GM12878 (cell line): ENCODE data around the gene LIPA. TPM values are rescaled to one million over a fixed set of nuclear protein-coding genes. Genes with fewer than 3 reads are reported as not detected.

Experiments used
- ATAC-seq: fragments of 200-7000 bp; cut with Tn5 transposase; 3 replicates; pipeline ENCODE4 v1.9.1; 2020; ENCODE audit warnings: mild to moderate bottlenecking, moderate library complexity
- BruUV-seq: library from RNA; stranded (reverse); fragments of 400-500 nt; replicated peaks from 2 replicates; lab custom pipeline; 2021; lab: Mats Ljungman, UMichigan
- CTCF ChIA-PET: fragments of 300-600 bp; sonication (Branson Sonifier 250); formaldehyde crosslinking; extraction: SDS; loops from one replicate; lab custom pipeline; 2021; ENCODE audit warnings: inconsistent platforms; lab: Yijun Ruan, JAX
- POLR2A ChIA-PET: fragments of 350-600 bp; formaldehyde crosslinking; extraction: SDS; loops from one replicate; lab custom pipeline; 2021; ENCODE audit warnings: inconsistent platforms; lab: Charles Lee
- RAD21 ChIA-PET: fragments of 300-600 bp; sonication (Branson Sonifier 250); formaldehyde crosslinking; loops from one replicate; lab custom pipeline; 2023; ENCODE audit warnings: antibody characterized with exemption; ENCODE audit not compliant: unreplicated experiment; lab: Charles Lee
- SMC1A ChIA-PET: fragments of 300-600 bp; sonication (Branson Sonifier 250); formaldehyde crosslinking; loops from one replicate; lab custom pipeline; 2023; ENCODE audit not compliant: unreplicated experiment, uncharacterized antibody; lab: Charles Lee
- DNase-seq: peaks from one replicate; pipeline ENCODE4 v3.0.0-alpha.2; 2011; ENCODE audit warnings: low read depth, low spot score
- FAIRE-seq: peaks from 3 replicates; lab custom pipeline; 2011; peaks lifted over from hg19 to GRCh38; lab: Jason Lieb, UNC
- H2AFZ ChIP-seq: 2 replicates; pipeline ENCODE4 v1.6.0; 2011; ENCODE audit warnings: low read depth, low read length, control low read depth; ENCODE audit not compliant: control insufficient read depth
- H3K27ac ChIP-seq: 2 replicates; pipeline ENCODE4 v1.5.1; 2011; ENCODE audit warnings: control low read depth; ENCODE audit not compliant: control insufficient read depth, insufficient read depth
- H3K27me3 ChIP-seq, 2 experiments: replicated peaks in 1 of 2; 2 replicates each; pipeline versions ENCODE4 v1.6.0 to v1.6.1; 2011; ENCODE audit warnings: low read length in 1 of 2; ENCODE audit not compliant: control insufficient read depth in 2 of 2, insufficient read depth in 2 of 2
- H3K36me3 ChIP-seq, 2 experiments: 2 replicates each; pipeline ENCODE4 v1.5.1; 2011; ENCODE audit warnings: low read length in 1 of 2; ENCODE audit not compliant: control insufficient read depth in 2 of 2, insufficient read depth in 2 of 2
- H3K4me1 ChIP-seq: 2 replicates; pipeline ENCODE4 v1.6.1; 2011; ENCODE audit warnings: mild to moderate bottlenecking, low read length, moderate library complexity, mixed read lengths; ENCODE audit not compliant: control insufficient read depth, insufficient read depth
- H3K4me2 ChIP-seq: 2 replicates; pipeline ENCODE4 v1.6.0; 2011; ENCODE audit warnings: control low read depth; ENCODE audit not compliant: control insufficient read depth, insufficient read depth
- H3K4me3 ChIP-seq: fragments of 200-600 bp; sonication (generic); 2 replicates; pipeline ENCODE4 v1.5.1; 2016
- H3K79me2 ChIP-seq: 2 replicates; pipeline ENCODE4 v1.6.0; 2011; ENCODE audit warnings: low read length; ENCODE audit not compliant: control insufficient read depth, insufficient read depth
- H3K9ac ChIP-seq: 2 replicates; pipeline ENCODE4 v1.8.0; 2011; ENCODE audit warnings: low read length, control low read depth, mixed read lengths; ENCODE audit not compliant: control insufficient read depth, insufficient read depth
- H3K9me3 ChIP-seq: replicated peaks from 3 replicates; pipeline ENCODE4 v1.5.1; 2011; ENCODE audit warnings: mild to moderate bottlenecking, low read length; ENCODE audit not compliant: control insufficient read depth, insufficient read depth
- H4K20me1 ChIP-seq: 2 replicates; pipeline ENCODE4 v1.6.0; 2011; ENCODE audit not compliant: control insufficient read depth, insufficient read depth
- BACH1 ChIP-seq: fragments of 450-650 bp; IDR thresholded peaks from 2 replicates; pipeline ENCODE4 v1.6.1; 2017; ENCODE audit warnings: mild to moderate bottlenecking, borderline replicate concordance
- BMI1 ChIP-seq: fragments of 450-650 bp; IDR thresholded peaks from 2 replicates; pipeline ENCODE4 v1.6.1; 2016; ENCODE audit warnings: mild to moderate bottlenecking, moderate library complexity, borderline replicate concordance
- BRCA1 ChIP-seq: IDR thresholded peaks from 2 replicates; pipeline ENCODE4 v1.6.1; 2011; ENCODE audit warnings: low read depth, low read length, improper control_type of control experiment
- CEBPB ChIP-seq, 2 experiments: fragments of 150-350 bp in 1 of 2; IDR thresholded peaks; 2 replicates each; pipeline ENCODE4 v1.6.1; 2012 to 2014; ENCODE audit warnings: low read depth in 2 of 2, low read length in 2 of 2, borderline replicate concordance in 1 of 2, inconsistent platforms in 1 of 2
- HDAC6 ChIP-seq: fragments of 200-600 bp; sonication (generic); IDR thresholded peaks from one replicate; pipeline ENCODE4 v1.8.0; 2017; ENCODE audit warnings: antibody characterized with exemption; ENCODE audit not compliant: unreplicated experiment
- KAT2A ChIP-seq: conservative IDR thresholded peaks from 2 replicates; pipeline ENCODE4 v1.6.1; 2011; ENCODE audit warnings: low read depth, low read length; ENCODE audit not compliant: control insufficient read depth
- MTA2 ChIP-seq: fragments of 450-650 bp; IDR thresholded peaks from 2 replicates; pipeline ENCODE4 v1.6.1; 2016; ENCODE audit warnings: low read depth, mild to moderate bottlenecking, moderate library complexity
- RBBP5 ChIP-seq: fragments of 200-600 bp; sonication (generic); conservative IDR thresholded peaks from 2 replicates; pipeline ENCODE4 v1.6.1; 2016
- SPI1 ChIP-seq: IDR thresholded peaks from 2 replicates; pipeline ENCODE4 v1.6.1; 2011; ENCODE audit warnings: low read depth, mild to moderate bottlenecking, low read length, moderate library complexity, borderline replicate concordance; ENCODE audit not compliant: insufficient read depth
- SUZ12 ChIP-seq: fragments of 200-600 bp; sonication (generic); IDR thresholded peaks from one replicate; pipeline ENCODE4 v1.6.1; 2018; ENCODE audit warnings: antibody characterized with exemption, mild to moderate bottlenecking; ENCODE audit not compliant: unreplicated experiment
- WGBS: methylation state at CpG from one replicate; pipeline ENCODE4 v1.1.6; 2016; ENCODE audit warnings: low lambda C conversion rate; ENCODE audit not compliant: insufficient replicate concordance, insufficient coverage; ENCODE audit errors: missing lambda C conversion rate; 5-methylcytosine and 5-hydroxymethylcytosine counted together
- in situ Hi-C: fragments of 300-500 bp; cut with MboI; formaldehyde crosslinking; loops from 9 replicates; pipeline ENCODE4 v1.14.3; 2018; ENCODE audit warnings: mixed read lengths
- intact Hi-C: fragments of 100-400 bp; cut with micrococcal nuclease; formaldehyde crosslinking; loops from one replicate; pipeline ENCODE4 v1.14.2; 2022; ENCODE audit not compliant: unreplicated experiment
- polyA plus RNA-seq, 11 experiments: library from polyadenylated mRNA; depleted of rRNA in 4 of 11; unstranded in 6 of 11; stranded (reverse) in 5 of 11; fragments of >200 nt; fragmentation: Nextera tagmentation in 4 of 11; fragmentation: Illumina TruSeq in 1 of 11; extraction: Ambion mirVana in 4 of 11; extraction: Trizol in 1 of 11; gene quantifications; 1 replicate in 1 of 11; 2 replicates in 10 of 11; pipeline versions ENCODE4 v1.2.1 to v1.2.3, GENCODE V29; 2011 to 2016; ENCODE audit warnings: inconsistent platforms in 2 of 11, missing spikeins in 2 of 11, low read depth in 1 of 11
- total RNA-seq, 4 experiments: library from RNA; depleted of rRNA in 3 of 4; stranded (reverse); fragments of >200 nt in 3 of 4; fragmentation: Illumina TruSeq in 1 of 4; extraction: Trizol in 1 of 4; gene quantifications; 2 replicates each; pipeline versions ENCODE4 v1.2.1 to v1.2.3, GENCODE V29; 2013 to 2021
- TF ChIP-seq, protein P1 (sequence below): fragments of 450-650 bp; IDR thresholded peaks from 2 replicates; pipeline ENCODE4 v1.6.1; 2017; ENCODE audit warnings: low read depth, mild to moderate bottlenecking, moderate library complexity
- TF ChIP-seq, protein P2 (sequence below): fragments of 450-650 bp; IDR thresholded peaks from 2 replicates; pipeline ENCODE4 v1.6.1; 2016; ENCODE audit warnings: mild to moderate bottlenecking, moderate library complexity, borderline replicate concordance

Gene LIPA
- total and polyA plus RNA-seq, 10 of the 15 experiments (the other 5 are each of a cell fraction or from before 2014, with no cell fraction given): 31.1 to 50.3 (median 39.5) TPM

DNA sequence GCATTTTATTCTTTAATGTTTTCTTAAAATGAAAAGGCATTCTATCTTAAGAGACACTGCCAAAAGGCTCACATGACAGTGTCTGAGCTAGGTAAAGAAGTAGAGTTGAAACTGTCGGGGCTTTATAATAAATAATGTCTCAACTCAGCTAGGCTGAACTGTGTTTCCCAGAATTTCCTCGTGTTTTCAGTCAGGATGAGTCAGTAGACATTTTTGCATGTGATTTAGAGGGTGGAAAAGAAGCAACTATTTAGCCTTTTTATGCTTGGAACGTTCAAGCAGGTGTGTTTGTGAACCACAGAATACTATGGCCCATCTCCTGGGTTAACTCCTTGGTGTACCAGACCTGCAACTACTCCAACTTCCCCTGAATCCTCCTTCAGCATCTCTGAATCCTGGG is 23.4 kb upstream of the LIPA start (continued):
- TF ChIP-seq, protein P1, sequence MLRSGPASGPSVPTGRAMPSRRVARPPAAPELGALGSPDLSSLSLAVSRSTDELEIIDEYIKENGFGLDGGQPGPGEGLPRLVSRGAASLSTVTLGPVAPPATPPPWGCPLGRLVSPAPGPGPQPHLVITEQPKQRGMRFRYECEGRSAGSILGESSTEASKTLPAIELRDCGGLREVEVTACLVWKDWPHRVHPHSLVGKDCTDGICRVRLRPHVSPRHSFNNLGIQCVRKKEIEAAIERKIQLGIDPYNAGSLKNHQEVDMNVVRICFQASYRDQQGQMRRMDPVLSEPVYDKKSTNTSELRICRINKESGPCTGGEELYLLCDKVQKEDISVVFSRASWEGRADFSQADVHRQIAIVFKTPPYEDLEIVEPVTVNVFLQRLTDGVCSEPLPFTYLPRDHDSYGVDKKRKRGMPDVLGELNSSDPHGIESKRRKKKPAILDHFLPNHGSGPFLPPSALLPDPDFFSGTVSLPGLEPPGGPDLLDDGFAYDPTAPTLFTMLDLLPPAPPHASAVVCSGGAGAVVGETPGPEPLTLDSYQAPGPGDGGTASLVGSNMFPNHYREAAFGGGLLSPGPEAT: no peak
- no peak for TF ChIP-seq BACH1
- no peak for TF ChIP-seq SUZ12
- no peak for TF ChIP-seq RBBP5
- TF ChIP-seq MTA2: no peak

DNA sequence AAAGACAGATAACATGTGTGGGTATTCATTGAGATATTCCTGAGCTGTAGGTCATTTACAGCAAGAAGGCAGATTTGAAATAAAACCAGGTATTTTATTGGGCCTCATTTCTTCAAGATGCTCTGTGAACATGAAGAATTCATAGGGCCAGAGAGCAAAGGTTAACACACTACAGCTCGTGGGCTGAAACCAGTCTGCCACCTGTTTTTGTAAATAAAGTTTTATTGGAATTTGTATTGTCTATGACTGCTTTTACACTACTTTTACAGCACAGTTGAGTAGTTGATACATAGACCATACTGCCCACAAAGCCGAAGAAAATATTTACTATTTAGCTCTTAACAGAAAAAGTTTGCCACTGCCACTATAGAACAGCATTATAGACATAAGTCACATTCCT is 22.1 kb upstream of the LIPA start:
- H3K79me2 ChIP-seq: no peaks in the 10 kb centered on the region
- 53% methylated on average over 2 of the region's 2 CpGs for WGBS
- H3K27ac ChIP-seq: no peak overlapping the region
- ChIA-PET CTCF (interaction anchor here (1.0 to 2.6 kb wide), 4 partner anchors 11 to 289 kb away, joined by 3 to 11 read pairs (median 3); no protein-coding TSS in a partner anchor), RAD21 (interaction anchor here (1.5 kb wide), 1 partner anchor 96 kb away, joined by 6 read pairs; no protein-coding TSS in a partner anchor), SMC1A (interaction anchor here (0.6 to 2.0 kb wide), 7 partner anchors 8 to 96 kb away, joined by 3 to 7 read pairs (median 3); no protein-coding TSS in a partner anchor), POLR2A (no interaction called here)
- no peak overlapping the region for H2AFZ ChIP-seq
- H3K9ac ChIP-seq: no peak overlapping the region
- no peak overlapping the region for H3K4me3 ChIP-seq
- no peaks in the 10 kb centered on the region for H3K9me3 ChIP-seq
- no peaks in the 10 kb centered on the region for H4K20me1 ChIP-seq
- no peak for FAIRE-seq
- no peak for DNase-seq
- H3K4me2 ChIP-seq: no peak overlapping the region
- H3K27me3 ChIP-seq: no peaks in the 10 kb centered on the region
- no TSS peak for BruUV-seq
- H3K36me3 ChIP-seq: no peaks in the 10 kb centered on the region
- in situ Hi-C loops (no loop called here), intact Hi-C loops (no loop called here)
- no peak for TF ChIP-seq BRCA1
- no peak for TF ChIP-seq SPI1
- no peak for TF ChIP-seq KAT2A
- no peak for TF ChIP-seq BMI1
- no peak for TF ChIP-seq HDAC6
- no peak for TF ChIP-seq CEBPB (IDR thresholded peaks at IDR 0.05; ENCODE audit: borderline replicate concordance in 1 of 2, low read depth in 2 of 2, low read length in 2 of 2)
- TF ChIP-seq, protein P2, sequence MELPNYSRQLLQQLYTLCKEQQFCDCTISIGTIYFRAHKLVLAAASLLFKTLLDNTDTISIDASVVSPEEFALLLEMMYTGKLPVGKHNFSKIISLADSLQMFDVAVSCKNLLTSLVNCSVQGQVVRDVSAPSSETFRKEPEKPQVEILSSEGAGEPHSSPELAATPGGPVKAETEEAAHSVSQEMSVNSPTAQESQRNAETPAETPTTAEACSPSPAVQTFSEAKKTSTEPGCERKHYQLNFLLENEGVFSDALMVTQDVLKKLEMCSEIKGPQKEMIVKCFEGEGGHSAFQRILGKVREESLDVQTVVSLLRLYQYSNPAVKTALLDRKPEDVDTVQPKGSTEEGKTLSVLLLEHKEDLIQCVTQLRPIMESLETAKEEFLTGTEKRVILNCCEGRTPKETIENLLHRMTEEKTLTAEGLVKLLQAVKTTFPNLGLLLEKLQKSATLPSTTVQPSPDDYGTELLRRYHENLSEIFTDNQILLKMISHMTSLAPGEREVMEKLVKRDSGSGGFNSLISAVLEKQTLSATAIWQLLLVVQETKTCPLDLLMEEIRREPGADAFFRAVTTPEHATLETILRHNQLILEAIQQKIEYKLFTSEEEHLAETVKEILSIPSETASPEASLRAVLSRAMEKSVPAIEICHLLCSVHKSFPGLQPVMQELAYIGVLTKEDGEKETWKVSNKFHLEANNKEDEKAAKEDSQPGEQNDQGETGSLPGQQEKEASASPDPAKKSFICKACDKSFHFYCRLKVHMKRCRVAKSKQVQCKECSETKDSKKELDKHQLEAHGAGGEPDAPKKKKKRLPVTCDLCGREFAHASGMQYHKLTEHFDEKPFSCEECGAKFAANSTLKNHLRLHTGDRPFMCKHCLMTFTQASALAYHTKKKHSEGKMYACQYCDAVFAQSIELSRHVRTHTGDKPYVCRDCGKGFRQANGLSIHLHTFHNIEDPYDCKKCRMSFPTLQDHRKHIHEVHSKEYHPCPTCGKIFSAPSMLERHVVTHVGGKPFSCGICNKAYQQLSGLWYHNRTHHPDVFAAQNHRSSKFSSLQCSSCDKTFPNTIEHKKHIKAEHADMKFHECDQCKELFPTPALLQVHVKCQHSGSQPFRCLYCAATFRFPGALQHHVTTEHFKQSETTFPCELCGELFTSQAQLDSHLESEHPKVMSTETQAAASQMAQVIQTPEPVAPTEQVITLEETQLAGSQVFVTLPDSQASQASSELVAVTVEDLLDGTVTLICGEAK: peak; percentile 49; the same call in 1 of the 2 replicates
- ATAC-seq: no peak
- no peaks in the 10 kb centered on the region for H3K4me1 ChIP-seq
